HG02938 (cell line): ENCODE measurements around the gene MSI2.
A peak's percentile ranks its signal among the peaks of the same experiment; 100 is the strongest.

ENCODE experiments used
- ATAC-seq: cut with Tn5 transposase; IDR thresholded peaks from one replicate; pipeline ENCODE4 v1.9.1; 2021; ENCODE audit warnings: mild to moderate bottlenecking, moderate library complexity; ENCODE audit not compliant: unreplicated experiment

MSI2 gene

GRCh38 chr17:57338257-57338914 is 82.1 kb downstream of the MSI2 start:
- ATAC-seq, result no peak

- ATAC-seq, result no peak
Observed at GRCh38 chr17:57340160-57340981, 84.0 kb downstream of the MSI2 start.

- ATAC-seq, result no peak
Observed at GRCh38 chr17:57341611-57342540, 85.6 kb downstream of the MSI2 start.

- ATAC-seq, result no peak
Observed at GRCh38 chr17:57342963-57343589, 86.8 kb downstream of the MSI2 start.

GRCh38 chr17:57343717-57344116 is 87.4 kb downstream of the MSI2 start:
- ATAC-seq, result no peak

GRCh38 chr17:57344261-57344660 is 87.9 kb downstream of the MSI2 start:
- no peak for ATAC-seq

GRCh38 chr17:57349541-57350247 is 93.4 kb downstream of the MSI2 start:
- no peak for ATAC-seq

GRCh38 chr17:57350266-57350665 is 93.9 kb downstream of the MSI2 start:
- ATAC-seq, result no peak

GRCh38 chr17:57352665-57353175 is 96.4 kb downstream of the MSI2 start:
- no peak for ATAC-seq

- no peak for ATAC-seq
Observed at GRCh38 chr17:57354673-57355072, 98.3 kb downstream of the MSI2 start.

- no peak for ATAC-seq
Observed at GRCh38 chr17:57355090-57355859, 99.0 kb downstream of the MSI2 start.

GRCh38 chr17:57356153-57356718 is 99.9 kb downstream of the MSI2 start:
- ATAC-seq, result no peak

- peak; percentile 60 for ATAC-seq
Observed at GRCh38 chr17:57356719-57357391, 100.5 kb downstream of the MSI2 start.

- ATAC-seq, result peak; percentile 42
Observed at GRCh38 chr17:57357392-57357784, 101.1 kb downstream of the MSI2 start.

GRCh38 chr17:57357830-57358430 is 101.6 kb downstream of the MSI2 start:
- ATAC-seq, result no peak

- ATAC-seq, result no peak
Observed at GRCh38 chr17:57360266-57360665, 103.9 kb downstream of the MSI2 start.

GRCh38 chr17:57362797-57363556 is 106.7 kb downstream of the MSI2 start:
- no peak for ATAC-seq
